ENCODE results near the gene ABTB1. TPM values are rescaled to one million over a fixed set of nuclear protein-coding genes. Genes with fewer than 3 reads are reported as not detected.

Gene ABTB1
- total and polyA plus RNA-seq, 2 experiments from 2014 or later: 3.7 to 5.7 TPM

- TF ChIP-seq POLR2AphosphoS5 (IDR thresholded peaks at IDR 0.05; ENCODE audit: low read depth) (no peak), EZH2phosphoT487 (IDR thresholded peaks at IDR 0.05; ENCODE audit: unreplicated experiment) (no peak)
- H3K36me3 ChIP-seq (ENCODE audit: insufficient read depth): no peaks in the 10 kb centered on the region
- Mint-ChIP-seq H3K27me3 (ENCODE audit: insufficient read depth, low read depth, poor library complexity) (peaks cover 16% of the 10 kb centered on the region), H3K4me3 (no peak overlapping the region), H3K36me3 (ENCODE audit: low read depth) (no peaks in the 10 kb centered on the region), H3K4me1 (peaks cover 13% of the 10 kb centered on the region), H3K27ac (no peak overlapping the region), H3K9me3 (peaks cover 5% of the 10 kb centered on the region; the same call in 1 of the 3 replicates)
- H3K79me2 ChIP-seq (replicated peaks; ENCODE audit: insufficient read depth): no peaks in the 10 kb centered on the region
- no peaks in the 10 kb centered on the region for H3K4me1 ChIP-seq (ENCODE audit: insufficient read depth)
- H3F3A ChIP-seq (replicated peaks; ENCODE audit: low read depth): no peaks in the 10 kb centered on the region
- no peak overlapping the region for H3K27ac ChIP-seq (ENCODE audit: low read depth)
- no peaks in the 10 kb centered on the region for H3K9me2 ChIP-seq (ENCODE audit: insufficient read depth)
- no peak for DNase-seq (ENCODE audit: low spot score)
- H3K27me3 ChIP-seq (ENCODE audit: insufficient read depth): no peaks in the 10 kb centered on the region
- ATAC-seq: no peak
- H2AFZ ChIP-seq: no peak overlapping the region
- no peak overlapping the region for H3K4me3 ChIP-seq
- H4K20me1 ChIP-seq (replicated peaks; ENCODE audit: insufficient read depth): no peaks in the 10 kb centered on the region
- no peak overlapping the region for H3K4me2 ChIP-seq
These were observed 25.5 kb downstream of the ABTB1 start for GRCh38 chr3:127698286-127698685.

- no peak overlapping the region for H2AFZ ChIP-seq
- no peaks in the 10 kb centered on the region for H3F3A ChIP-seq (replicated peaks; ENCODE audit: low read depth)
- Mint-ChIP-seq H3K27me3 (ENCODE audit: insufficient read depth, low read depth, poor library complexity) (peaks cover 18% of the 10 kb centered on the region), H3K4me1 (peaks cover 9% of the 10 kb centered on the region; the same call in 2 of the 3 replicates), H3K36me3 (ENCODE audit: low read depth) (no peaks in the 10 kb centered on the region), H3K9me3 (peaks cover 10% of the 10 kb centered on the region; the same call in 2 of the 3 replicates), H3K4me3 (no peak overlapping the region), H3K27ac (no peak overlapping the region)
- no peak overlapping the region for H3K4me3 ChIP-seq
- H3K4me2 ChIP-seq: no peak overlapping the region
- TF ChIP-seq ZNF114 (CRISPR knock-in tag; IDR thresholded peaks at IDR 0.05) (no peak), POLR2AphosphoS5 (IDR thresholded peaks at IDR 0.05; ENCODE audit: low read depth) (no peak), ZNF462 (CRISPR knock-in tag; IDR thresholded peaks at IDR 0.05) (no peak), NANOG (IDR thresholded peaks at IDR 0.05; ENCODE audit: borderline replicate concordance) (no peak), REST (IDR thresholded peaks at IDR 0.05; ENCODE audit: unreplicated experiment) (no peak), EZH2phosphoT487 (IDR thresholded peaks at IDR 0.05; ENCODE audit: unreplicated experiment) (no peak), ZNF331 (CRISPR knock-in tag; IDR thresholded peaks at IDR 0.05; ENCODE audit: low read depth) (no peak)
- no peaks in the 10 kb centered on the region for H3K9me2 ChIP-seq (ENCODE audit: insufficient read depth)
- DNase-seq (ENCODE audit: low spot score): no peak
- H4K20me1 ChIP-seq (replicated peaks; ENCODE audit: insufficient read depth): no peaks in the 10 kb centered on the region
- H3K4me1 ChIP-seq (ENCODE audit: insufficient read depth): no peaks in the 10 kb centered on the region
- H3K27ac ChIP-seq (ENCODE audit: low read depth): no peak overlapping the region
- ATAC-seq: no peak
- no peaks in the 10 kb centered on the region for H3K79me2 ChIP-seq (replicated peaks; ENCODE audit: insufficient read depth)
- no peaks in the 10 kb centered on the region for H3K36me3 ChIP-seq (ENCODE audit: insufficient read depth)
- H3K27me3 ChIP-seq (ENCODE audit: insufficient read depth): no peaks in the 10 kb centered on the region
These were observed 26.1 kb downstream of the ABTB1 start for GRCh38 chr3:127698691-127699415.
